Retina (tissue), 1 donor: ENCODE data around the gene CCNT1.
"Not testable (repeated sequence)": the region's sequence is repeated elsewhere in the genome, so short reads cannot be mapped to it uniquely, and the experiment has no call there.

Experiments
- DNase-seq: peaks from one replicate; pipeline ENCODE4 v3.0.0-alpha.2; 2016

The CCNT1 gene

GRCh38 chr12:48716493-48717251 lies at the start of gene CCNT1:
CCNT1 (minus strand) TSS chr12:48716707; CDS start chr12:48716675, 32 bp downstream.
- peak; percentile 96 for DNase-seq

- DNase-seq, result no peak
Measured at GRCh38 chr12:48765753-48766162, 49.3 kb upstream of the CCNT1 start.

- no peak for DNase-seq
Measured at GRCh38 chr12:48764521-48764920, 48.0 kb upstream of the CCNT1 start.

- DNase-seq, result no peak
Measured at GRCh38 chr12:48758737-48759136, 42.2 kb upstream of the CCNT1 start.

GRCh38 chr12:48758186-48758585 lies 41.7 kb upstream of the CCNT1 start:
- DNase-seq, result no peak

- DNase-seq, result no peak
Measured at GRCh38 chr12:48750769-48751356, 34.4 kb upstream of the CCNT1 start.

GRCh38 chr12:48750215-48750614 lies 33.7 kb upstream of the CCNT1 start:
- no peak for DNase-seq

- DNase-seq, result no peak
Measured at GRCh38 chr12:48744251-48745008, 27.9 kb upstream of the CCNT1 start.

- no peak for DNase-seq
Measured at GRCh38 chr12:48739618-48740269, 23.2 kb upstream of the CCNT1 start.

- DNase-seq, result no peak
Measured at GRCh38 chr12:48736456-48736855, 19.9 kb upstream of the CCNT1 start.

GRCh38 chr12:48728807-48729206 lies 12.3 kb upstream of the CCNT1 start:
- no peak for DNase-seq

- not testable (repeated sequence) for DNase-seq
Measured at GRCh38 chr12:48720737-48721136, 4.2 kb upstream of the CCNT1 start.

GRCh38 chr12:48720171-48720570 lies 3.7 kb upstream of the CCNT1 start:
- DNase-seq, result not testable (repeated sequence)

GRCh38 chr12:48719002-48719401 lies 2.5 kb upstream of the CCNT1 start:
- DNase-seq, result not testable (repeated sequence)

GRCh38 chr12:48717252-48717695 lies 767 bp upstream of the CCNT1 start:
- DNase-seq, result peak; percentile 64

GRCh38 chr12:48716168-48716492 lies 377 bp downstream of the CCNT1 start:
- no peak for DNase-seq

GRCh38 chr12:48712209-48712608 lies 4.3 kb downstream of the CCNT1 start:
- DNase-seq, result no peak

- DNase-seq, result not testable (repeated sequence)
Measured at GRCh38 chr12:48698822-48699221, 17.7 kb downstream of the CCNT1 start.

- DNase-seq, result no peak
Measured at GRCh38 chr12:48696626-48697025, 19.9 kb downstream of the CCNT1 start.

GRCh38 chr12:48695859-48696258 lies 20.6 kb downstream of the CCNT1 start:
- DNase-seq, result no peak

- DNase-seq, result no peak
Measured at GRCh38 chr12:48694038-48694437, 22.5 kb downstream of the CCNT1 start.

- no peak for DNase-seq
Measured at GRCh38 chr12:48693572-48693971, 22.9 kb downstream of the CCNT1 start.

- no peak for DNase-seq
Measured at GRCh38 chr12:48691826-48692487, 24.6 kb downstream of the CCNT1 start.
